Measurements from ENCODE around the gene NPAS2. TPM values are rescaled to one million over a fixed set of nuclear protein-coding genes. Genes with fewer than 3 reads are reported as not detected.

The NPAS2 gene
- total RNA-seq, 1 donor from 2014 or later: 5.5 TPM

DNA sequence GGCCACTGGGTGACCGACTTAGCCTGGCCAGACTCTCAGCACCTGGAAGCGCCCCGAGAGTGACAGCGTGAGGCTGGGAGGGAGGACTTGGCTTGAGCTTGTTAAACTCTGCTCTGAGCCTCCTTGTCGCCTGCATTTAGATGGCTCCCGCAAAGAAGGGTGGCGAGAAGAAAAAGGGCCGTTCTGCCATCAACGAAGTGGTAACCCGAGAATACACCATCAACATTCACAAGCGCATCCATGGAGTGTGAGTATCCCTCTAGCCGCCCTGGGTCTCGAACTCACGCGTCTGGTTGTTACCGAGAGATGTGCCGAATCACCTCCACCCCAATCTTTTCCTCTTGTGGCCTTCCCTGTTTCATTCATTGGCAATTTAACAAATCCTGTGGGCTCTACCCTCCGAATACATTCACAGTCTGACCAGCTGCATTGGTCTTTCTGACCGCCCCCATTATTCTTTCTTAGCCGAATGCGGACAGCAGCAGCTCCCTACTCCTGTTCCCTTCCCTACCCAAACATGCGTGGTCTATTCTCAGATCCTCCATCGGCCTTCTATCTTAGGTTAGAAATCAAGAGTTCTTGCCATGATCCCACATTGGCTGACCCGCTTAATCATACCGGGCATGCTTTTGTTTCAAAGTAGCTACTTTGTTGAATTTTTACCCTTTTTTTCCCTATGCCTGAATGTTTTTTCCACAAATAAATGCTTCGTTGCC lies 182.8 kb downstream of the NPAS2 start:
- H3K79me2 ChIP-seq (ENCODE audit: insufficient read depth, low read length): peaks cover 52% of the 10 kb centered on the region
- H3K9ac ChIP-seq (ENCODE audit: low read length): peak overlapping the region; percentile 99
- H3K27ac ChIP-seq (ENCODE audit: low read depth, low read length): peak overlapping the region; percentile 90
- Mint-ChIP-seq H3K36me3 (ENCODE audit: low read depth, unreplicated experiment) (peaks cover 30% of the 10 kb centered on the region), H3K4me1 (ENCODE audit: low read depth, unreplicated experiment) (peaks cover 31% of the 10 kb centered on the region), H3K9me3 (ENCODE audit: unreplicated experiment) (no peaks in the 10 kb centered on the region), H3K4me3 (ENCODE audit: unreplicated experiment) (peak overlapping the region; percentile 99), H3K27me3 (ENCODE audit: low read depth, unreplicated experiment) (no peaks in the 10 kb centered on the region), H3K27ac (ENCODE audit: unreplicated experiment) (peak overlapping the region; percentile 93)
- peaks cover 44% of the 10 kb centered on the region for H3K36me3 ChIP-seq (ENCODE audit: insufficient read depth, low read length)
- FAIRE-seq (no peak), DNase-seq (ENCODE audit: low read depth) (no peak)
- H2AFZ ChIP-seq (ENCODE audit: low read depth, low read length): peak overlapping the region; percentile 89
- H3K27me3 ChIP-seq (ENCODE audit: insufficient read depth, low read length): no peaks in the 10 kb centered on the region
- TF ChIP-seq EZH2 (IDR thresholded peaks at IDR 0.05; ENCODE audit: insufficient read depth, low read length): no peak
- TF ChIP-seq, protein P1, sequence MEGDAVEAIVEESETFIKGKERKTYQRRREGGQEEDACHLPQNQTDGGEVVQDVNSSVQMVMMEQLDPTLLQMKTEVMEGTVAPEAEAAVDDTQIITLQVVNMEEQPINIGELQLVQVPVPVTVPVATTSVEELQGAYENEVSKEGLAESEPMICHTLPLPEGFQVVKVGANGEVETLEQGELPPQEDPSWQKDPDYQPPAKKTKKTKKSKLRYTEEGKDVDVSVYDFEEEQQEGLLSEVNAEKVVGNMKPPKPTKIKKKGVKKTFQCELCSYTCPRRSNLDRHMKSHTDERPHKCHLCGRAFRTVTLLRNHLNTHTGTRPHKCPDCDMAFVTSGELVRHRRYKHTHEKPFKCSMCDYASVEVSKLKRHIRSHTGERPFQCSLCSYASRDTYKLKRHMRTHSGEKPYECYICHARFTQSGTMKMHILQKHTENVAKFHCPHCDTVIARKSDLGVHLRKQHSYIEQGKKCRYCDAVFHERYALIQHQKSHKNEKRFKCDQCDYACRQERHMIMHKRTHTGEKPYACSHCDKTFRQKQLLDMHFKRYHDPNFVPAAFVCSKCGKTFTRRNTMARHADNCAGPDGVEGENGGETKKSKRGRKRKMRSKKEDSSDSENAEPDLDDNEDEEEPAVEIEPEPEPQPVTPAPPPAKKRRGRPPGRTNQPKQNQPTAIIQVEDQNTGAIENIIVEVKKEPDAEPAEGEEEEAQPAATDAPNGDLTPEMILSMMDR (IDR thresholded peaks at IDR 0.05; ENCODE audit: insufficient read depth, low read depth, low read length): no peak
- peak overlapping the region; percentile 98 for H3K4me3 ChIP-seq (ENCODE audit: insufficient read depth, low read depth, low read length)
- peaks cover 27% of the 10 kb centered on the region for H3K4me1 ChIP-seq (ENCODE audit: insufficient read depth, low read length)
- H3K4me2 ChIP-seq (ENCODE audit: low read length): peak overlapping the region; percentile 89
- peaks cover 56% of the 10 kb centered on the region for H4K20me1 ChIP-seq (ENCODE audit: insufficient read depth, low read length)
- no peaks in the 10 kb centered on the region for H3K9me3 ChIP-seq (ENCODE audit: insufficient read depth, low read depth, low read length)

DNA sequence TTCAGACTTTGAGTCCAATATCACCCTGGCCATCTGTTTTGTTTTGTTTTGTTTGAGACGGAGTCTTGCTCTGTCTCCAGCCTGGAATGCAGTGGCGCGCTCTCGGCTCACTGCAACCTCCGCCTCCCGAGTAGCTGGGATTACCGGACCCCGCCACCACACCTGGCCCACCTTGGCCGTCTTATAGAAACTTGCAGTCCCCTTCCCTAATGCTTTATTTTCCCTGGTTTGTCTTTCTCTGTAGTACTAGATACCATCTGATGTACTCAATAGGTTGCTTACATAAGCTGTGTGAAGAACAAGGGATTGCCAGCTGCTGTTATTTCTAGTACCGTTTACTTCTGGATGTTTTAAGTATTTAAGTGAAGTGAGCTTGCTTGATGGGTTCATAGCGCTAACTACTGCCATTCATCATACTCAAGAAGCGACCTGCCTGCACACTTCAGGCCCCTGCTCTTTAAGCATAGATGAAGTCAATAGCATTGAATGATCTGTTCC lies 183.4 kb downstream of the NPAS2 start:
- Histone ChIP-seq H4K20me1 (ENCODE audit: insufficient read depth, low read length) (peaks cover 62% of the 10 kb centered on the region), H3K4me1 (ENCODE audit: insufficient read depth, low read length) (peaks cover 27% of the 10 kb centered on the region), H3K4me3 (ENCODE audit: insufficient read depth, low read depth, low read length) (peak overlapping the region; percentile 98), H3K9ac (ENCODE audit: low read length) (peak overlapping the region; percentile 99), H3K27ac (ENCODE audit: low read depth, low read length) (peak overlapping the region; percentile 90), H3K79me2 (ENCODE audit: insufficient read depth, low read length) (peaks cover 57% of the 10 kb centered on the region), H3K27me3 (ENCODE audit: insufficient read depth, low read length) (no peaks in the 10 kb centered on the region), H2AFZ (ENCODE audit: low read depth, low read length) (no peak overlapping the region), H3K36me3 (ENCODE audit: insufficient read depth, low read length) (peaks cover 50% of the 10 kb centered on the region), H3K4me2 (ENCODE audit: low read length) (peak overlapping the region; percentile 89), H3K9me3 (ENCODE audit: insufficient read depth, low read depth, low read length) (no peaks in the 10 kb centered on the region)
- Mint-ChIP-seq H3K36me3 (ENCODE audit: low read depth, unreplicated experiment) (peaks cover 35% of the 10 kb centered on the region), H3K4me1 (ENCODE audit: low read depth, unreplicated experiment) (peaks cover 36% of the 10 kb centered on the region), H3K4me3 (ENCODE audit: unreplicated experiment) (peak overlapping the region; percentile 99), H3K27me3 (ENCODE audit: low read depth, unreplicated experiment) (no peaks in the 10 kb centered on the region), H3K9me3 (ENCODE audit: unreplicated experiment) (no peaks in the 10 kb centered on the region), H3K27ac (ENCODE audit: unreplicated experiment) (peak overlapping the region; percentile 93)
- DNase-seq (ENCODE audit: low read depth) (peak; percentile 7), FAIRE-seq (no peak)
- TF ChIP-seq, protein P1 (IDR thresholded peaks at IDR 0.05; ENCODE audit: insufficient read depth, low read depth, low read length): no peak
- no peak for TF ChIP-seq EZH2 (IDR thresholded peaks at IDR 0.05; ENCODE audit: insufficient read depth, low read length)

Measured in astrocyte (in vitro differentiated cells and primary cell).